Left ventricle myocardium inferior (tissue), 1 donor: Measurements from ENCODE around the gene SYTL2. TPM values are rescaled to one million over a fixed set of nuclear protein-coding genes. Genes with fewer than 3 reads are reported as not detected.

Experiments used
- DNase-seq: peaks from one replicate; pipeline ENCODE4 v3.0.0-alpha.2; 2020
- H3K27ac ChIP-seq: fragments of 200-600 bp; replicated peaks from 2 replicates; pipeline ENCODE4 v1.8.0; 2021
- H3K27me3 ChIP-seq: fragments of 200-600 bp; 2 replicates; pipeline ENCODE4 v1.8.0; 2021; ENCODE audit warnings: low read depth
- H3K36me3 ChIP-seq: fragments of 200-600 bp; 2 replicates; pipeline ENCODE4 v1.8.0; 2021
- H3K4me1 ChIP-seq: fragments of 200-600 bp; 2 replicates; pipeline ENCODE4 v1.8.0; 2021
- H3K4me3 ChIP-seq: fragments of 200-600 bp; 2 replicates; pipeline ENCODE4 v1.8.0; 2021; ENCODE audit warnings: mild to moderate bottlenecking, moderate library complexity
- H3K9me3 ChIP-seq: fragments of 200-600 bp; replicated peaks from 2 replicates; pipeline ENCODE4 v1.8.0; 2021
- intact Hi-C: fragments of 100-400 bp; cut with micrococcal nuclease; formaldehyde crosslinking; loops from one replicate; pipeline ENCODE4 v1.11.0; 2022
- total RNA-seq: library from RNA; stranded (reverse); fragmentation: NEBNext Ultra II Directional; extraction: Animal tissue kit (Norgen Biotek cat#: 25700); gene quantifications from one replicate; pipeline ENCODE4 v1.2.1, GENCODE V29; 2021
- TF ChIP-seq, protein P1 (sequence below): fragments of 200-600 bp; IDR thresholded peaks from 2 replicates; pipeline ENCODE4 v1.8.0; 2021; ENCODE audit warnings: antibody characterized with exemption, mild to moderate bottlenecking, borderline replicate concordance
- donor health status: DM: no; HTN: yes; CAD: no; lungs with severe emphysema.

The SYTL2 gene
- total RNA-seq, 1 donor from 2014 or later, result 3.8 TPM

DNA sequence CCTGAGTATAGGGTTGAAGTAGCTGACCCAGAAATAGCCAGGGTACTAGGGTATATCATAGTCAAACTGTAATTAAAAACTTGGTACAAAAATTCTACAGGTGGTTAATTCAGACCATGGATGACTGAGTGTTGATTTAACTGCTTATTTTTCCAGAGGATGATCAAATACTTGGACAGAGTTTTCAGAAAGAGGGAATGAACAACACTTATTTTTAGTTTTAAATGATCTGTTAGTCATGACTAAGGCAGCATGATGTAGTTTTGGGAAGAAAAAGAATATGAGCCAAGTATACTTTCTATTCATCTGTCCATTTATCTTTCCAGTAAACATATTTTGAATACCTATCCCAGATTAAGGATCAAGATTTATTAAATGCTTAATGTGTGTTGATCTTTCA lies 105.1 kb downstream of the SYTL2 start:
- intact Hi-C loops, result no loop called here
- H3K4me1 ChIP-seq, result no peaks in the 10 kb centered on the region
- H3K9me3 ChIP-seq, result no peaks in the 10 kb centered on the region
- H3K27me3 ChIP-seq, result no peaks in the 10 kb centered on the region
- no peak for DNase-seq
- H3K4me3 ChIP-seq, result no peak overlapping the region
- TF ChIP-seq, protein P1, sequence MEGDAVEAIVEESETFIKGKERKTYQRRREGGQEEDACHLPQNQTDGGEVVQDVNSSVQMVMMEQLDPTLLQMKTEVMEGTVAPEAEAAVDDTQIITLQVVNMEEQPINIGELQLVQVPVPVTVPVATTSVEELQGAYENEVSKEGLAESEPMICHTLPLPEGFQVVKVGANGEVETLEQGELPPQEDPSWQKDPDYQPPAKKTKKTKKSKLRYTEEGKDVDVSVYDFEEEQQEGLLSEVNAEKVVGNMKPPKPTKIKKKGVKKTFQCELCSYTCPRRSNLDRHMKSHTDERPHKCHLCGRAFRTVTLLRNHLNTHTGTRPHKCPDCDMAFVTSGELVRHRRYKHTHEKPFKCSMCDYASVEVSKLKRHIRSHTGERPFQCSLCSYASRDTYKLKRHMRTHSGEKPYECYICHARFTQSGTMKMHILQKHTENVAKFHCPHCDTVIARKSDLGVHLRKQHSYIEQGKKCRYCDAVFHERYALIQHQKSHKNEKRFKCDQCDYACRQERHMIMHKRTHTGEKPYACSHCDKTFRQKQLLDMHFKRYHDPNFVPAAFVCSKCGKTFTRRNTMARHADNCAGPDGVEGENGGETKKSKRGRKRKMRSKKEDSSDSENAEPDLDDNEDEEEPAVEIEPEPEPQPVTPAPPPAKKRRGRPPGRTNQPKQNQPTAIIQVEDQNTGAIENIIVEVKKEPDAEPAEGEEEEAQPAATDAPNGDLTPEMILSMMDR, result no peak
- H3K27ac ChIP-seq, result no peak overlapping the region
- H3K36me3 ChIP-seq, result no peaks in the 10 kb centered on the region

DNA sequence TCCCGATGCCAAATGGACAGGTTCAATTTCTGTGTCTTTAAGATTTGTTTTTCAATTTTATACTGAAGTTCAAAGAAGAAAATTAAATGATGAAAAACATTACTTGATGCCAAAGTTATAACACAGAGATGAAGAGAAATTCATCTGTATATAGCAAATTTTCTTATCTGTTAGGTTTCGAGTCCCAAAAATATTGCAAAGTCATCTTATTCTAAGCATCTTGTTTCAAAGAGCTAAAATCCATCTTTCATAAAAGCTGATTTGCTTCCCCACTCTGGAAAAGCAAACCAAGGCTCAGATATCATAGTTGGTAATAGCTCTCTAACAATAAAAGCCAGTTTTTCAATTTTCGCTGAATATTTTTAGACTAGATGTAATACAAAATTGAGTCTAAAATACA lies 106.0 kb downstream of the SYTL2 start:
- intact Hi-C loops, result no loop called here
- Histone ChIP-seq H3K36me3 (no peaks in the 10 kb centered on the region), H3K4me1 (no peaks in the 10 kb centered on the region), H3K27ac (no peak overlapping the region), H3K9me3 (no peaks in the 10 kb centered on the region), H3K4me3 (no peak overlapping the region), H3K27me3 (no peaks in the 10 kb centered on the region)
- TF ChIP-seq, protein P1, result no peak
- no peak for DNase-seq

DNA sequence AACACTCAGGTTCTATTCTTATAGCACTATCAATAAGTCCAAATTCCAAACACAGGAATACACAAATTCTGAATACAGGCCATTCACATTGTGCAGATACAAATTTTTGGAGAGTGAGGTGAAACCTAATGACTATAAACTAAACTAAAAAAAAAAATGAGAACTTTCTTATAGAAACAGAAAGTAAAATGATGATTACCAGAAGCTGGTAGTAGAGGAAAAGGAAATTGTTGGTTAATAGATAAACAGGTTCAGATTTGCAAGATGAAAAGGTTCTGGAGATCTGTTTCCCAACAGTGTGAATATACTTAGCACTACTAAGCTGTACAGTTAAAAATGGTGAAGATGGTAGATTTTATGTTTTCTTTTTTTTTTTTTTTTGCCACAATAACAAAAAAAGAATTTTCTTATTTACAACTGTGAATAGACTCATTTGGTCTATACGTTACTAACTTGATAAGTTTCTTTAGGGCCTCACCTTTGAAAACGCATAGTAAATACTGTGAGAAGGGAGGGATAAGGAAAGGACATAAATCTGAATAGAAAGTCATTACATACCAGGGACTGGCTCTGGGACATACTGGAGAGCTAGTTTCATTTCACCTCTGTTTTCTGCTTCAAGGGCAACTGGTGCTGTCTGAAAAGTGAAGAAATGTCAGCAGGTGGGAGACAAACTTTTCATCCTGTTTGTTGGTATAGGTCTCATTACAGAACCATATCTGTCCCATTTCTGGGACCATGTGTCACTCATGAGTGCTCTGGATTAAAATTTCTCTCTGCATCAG lies 110.8 kb downstream of the SYTL2 start:
- DNase-seq, result no peak

DNA sequence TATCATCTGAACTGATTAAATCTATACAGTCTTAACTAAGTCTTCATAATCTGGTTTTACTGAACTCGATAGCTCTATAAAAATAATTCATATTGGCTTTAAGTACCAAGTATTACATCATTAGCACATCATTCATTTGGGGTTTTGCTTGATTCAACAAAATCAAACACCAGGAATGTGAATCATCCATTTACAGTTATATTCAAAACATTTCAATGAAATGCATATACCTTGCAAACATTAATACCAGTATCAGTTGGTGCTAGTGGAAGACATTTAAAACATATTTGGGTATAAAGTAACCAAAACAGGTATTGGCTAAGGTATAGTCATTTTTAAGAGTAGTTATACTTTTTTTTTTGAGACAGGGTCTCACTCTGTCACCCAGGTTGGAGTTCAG lies 112.7 kb downstream of the SYTL2 start:
- TF ChIP-seq, protein P1, result no peak
- no peaks in the 10 kb centered on the region for H3K4me1 ChIP-seq
- H3K27me3 ChIP-seq, result no peaks in the 10 kb centered on the region
- intact Hi-C loops, result loop anchor here (10.0 kb wide), 1 partner anchor 117 kb away; the partner anchor contains the start of gene SYTL2
- H3K9me3 ChIP-seq, result no peaks in the 10 kb centered on the region
- DNase-seq, result no peak
- H3K36me3 ChIP-seq, result no peaks in the 10 kb centered on the region
- no peak overlapping the region for H3K27ac ChIP-seq
- no peak overlapping the region for H3K4me3 ChIP-seq

More for the DNA sequence above, 110.8 kb downstream of the SYTL2 start:
- Histone ChIP-seq H3K27me3 (no peaks in the 10 kb centered on the region), H3K27ac (no peak overlapping the region), H3K36me3 (no peaks in the 10 kb centered on the region), H3K4me3 (no peak overlapping the region), H3K9me3 (no peaks in the 10 kb centered on the region), H3K4me1 (no peaks in the 10 kb centered on the region)
- TF ChIP-seq, protein P1, result no peak
- intact Hi-C loops, result loop anchor here (10.0 kb wide), 1 partner anchor 115 kb away; the partner anchor contains the start of gene SYTL2

DNA sequence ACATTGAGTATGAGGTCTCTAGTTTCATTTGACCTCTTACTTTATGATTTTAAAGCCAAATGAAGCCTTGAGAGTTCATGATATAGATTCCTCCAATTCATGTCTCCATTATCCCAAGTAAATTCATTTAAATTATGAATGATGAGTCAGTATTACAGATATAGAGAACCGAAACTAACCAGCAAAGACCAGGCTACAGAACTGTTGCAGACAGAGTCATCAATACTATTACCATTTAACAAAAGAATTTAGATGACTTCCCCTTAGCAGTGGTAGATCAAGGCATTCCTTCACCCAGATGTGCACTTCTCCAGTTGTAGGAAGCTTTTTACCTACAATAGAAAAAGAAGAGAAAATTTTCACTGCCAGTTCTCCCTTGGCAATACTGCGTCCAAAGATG lies 113.2 kb downstream of the SYTL2 start:
- TF ChIP-seq, protein P1, result no peak
- Histone ChIP-seq H3K9me3 (no peaks in the 10 kb centered on the region), H3K27ac (no peak overlapping the region), H3K27me3 (no peaks in the 10 kb centered on the region), H3K4me3 (no peak overlapping the region), H3K36me3 (no peaks in the 10 kb centered on the region), H3K4me1 (no peaks in the 10 kb centered on the region)
- intact Hi-C loops, result loop anchor here (10.0 kb wide), 1 partner anchor 117 kb away; the partner anchor contains the start of gene SYTL2
- DNase-seq, result no peak
